GM12878 (cell line): ENCODE results near the gene TACR1. TPM values are rescaled to one million over a fixed set of nuclear protein-coding genes. Genes with fewer than 3 reads are reported as not detected.

ENCODE experiments used
- ATAC-seq: fragments of 200-7000 bp; cut with Tn5 transposase; 3 replicates; pipeline ENCODE4 v1.9.1; 2020; ENCODE audit warnings: mild to moderate bottlenecking, moderate library complexity
- BruUV-seq: library from RNA; stranded (reverse); fragments of 400-500 nt; replicated peaks from 2 replicates; lab custom pipeline; 2021; lab: Mats Ljungman, UMichigan
- CTCF ChIA-PET: fragments of 300-600 bp; sonication (Branson Sonifier 250); formaldehyde crosslinking; extraction: SDS; loops from one replicate; lab custom pipeline; 2021; ENCODE audit warnings: inconsistent platforms; lab: Yijun Ruan, JAX
- POLR2A ChIA-PET: fragments of 350-600 bp; formaldehyde crosslinking; extraction: SDS; loops from one replicate; lab custom pipeline; 2021; ENCODE audit warnings: inconsistent platforms; lab: Charles Lee
- RAD21 ChIA-PET: fragments of 300-600 bp; sonication (Branson Sonifier 250); formaldehyde crosslinking; loops from one replicate; lab custom pipeline; 2023; ENCODE audit warnings: antibody characterized with exemption; ENCODE audit not compliant: unreplicated experiment; lab: Charles Lee
- SMC1A ChIA-PET: fragments of 300-600 bp; sonication (Branson Sonifier 250); formaldehyde crosslinking; loops from one replicate; lab custom pipeline; 2023; ENCODE audit not compliant: unreplicated experiment, uncharacterized antibody; lab: Charles Lee
- DNase-seq: peaks from one replicate; pipeline ENCODE4 v3.0.0-alpha.2; 2011; ENCODE audit warnings: low read depth, low spot score
- FAIRE-seq: peaks from 3 replicates; lab custom pipeline; 2011; peaks lifted over from hg19 to GRCh38; lab: Jason Lieb, UNC
- H2AFZ ChIP-seq: 2 replicates; pipeline ENCODE4 v1.6.0; 2011; ENCODE audit warnings: low read depth, low read length, control low read depth; ENCODE audit not compliant: control insufficient read depth
- H3K27ac ChIP-seq: 2 replicates; pipeline ENCODE4 v1.5.1; 2011; ENCODE audit warnings: control low read depth; ENCODE audit not compliant: control insufficient read depth, insufficient read depth
- H3K27me3 ChIP-seq, 2 experiments: replicated peaks in 1 of 2; 2 replicates each; pipeline versions ENCODE4 v1.6.0 to v1.6.1; 2011; ENCODE audit warnings: low read length in 1 of 2; ENCODE audit not compliant: control insufficient read depth in 2 of 2, insufficient read depth in 2 of 2
- H3K36me3 ChIP-seq, 2 experiments: 2 replicates each; pipeline ENCODE4 v1.5.1; 2011; ENCODE audit warnings: low read length in 1 of 2; ENCODE audit not compliant: control insufficient read depth in 2 of 2, insufficient read depth in 2 of 2
- H3K4me1 ChIP-seq: 2 replicates; pipeline ENCODE4 v1.6.1; 2011; ENCODE audit warnings: mild to moderate bottlenecking, low read length, moderate library complexity, mixed read lengths; ENCODE audit not compliant: control insufficient read depth, insufficient read depth
- H3K4me2 ChIP-seq: 2 replicates; pipeline ENCODE4 v1.6.0; 2011; ENCODE audit warnings: control low read depth; ENCODE audit not compliant: control insufficient read depth, insufficient read depth
- H3K4me3 ChIP-seq: fragments of 200-600 bp; sonication (generic); 2 replicates; pipeline ENCODE4 v1.5.1; 2016
- H3K79me2 ChIP-seq: 2 replicates; pipeline ENCODE4 v1.6.0; 2011; ENCODE audit warnings: low read length; ENCODE audit not compliant: control insufficient read depth, insufficient read depth
- H3K9ac ChIP-seq: 2 replicates; pipeline ENCODE4 v1.8.0; 2011; ENCODE audit warnings: low read length, control low read depth, mixed read lengths; ENCODE audit not compliant: control insufficient read depth, insufficient read depth
- H3K9me3 ChIP-seq: replicated peaks from 3 replicates; pipeline ENCODE4 v1.5.1; 2011; ENCODE audit warnings: mild to moderate bottlenecking, low read length; ENCODE audit not compliant: control insufficient read depth, insufficient read depth
- H4K20me1 ChIP-seq: 2 replicates; pipeline ENCODE4 v1.6.0; 2011; ENCODE audit not compliant: control insufficient read depth, insufficient read depth
- RUNX3 ChIP-seq: IDR thresholded peaks from 2 replicates; pipeline ENCODE4 v1.6.1; 2012; ENCODE audit warnings: low read length, inconsistent platforms
- TCF12 ChIP-seq: IDR thresholded peaks from 2 replicates; pipeline ENCODE4 v1.6.1; 2011; ENCODE audit warnings: low read depth, mild to moderate bottlenecking, low read length
- TCF3 ChIP-seq: IDR thresholded peaks from 2 replicates; pipeline ENCODE4 v1.6.1; 2012; ENCODE audit warnings: low read depth, mild to moderate bottlenecking, low read length, borderline replicate concordance; ENCODE audit not compliant: insufficient read depth
- ZBTB11 ChIP-seq: fragments of 450-650 bp; formaldehyde crosslinking; IDR thresholded peaks from 2 replicates; pipeline ENCODE4 v1.5.0; 2022; ENCODE audit warnings: mild to moderate bottlenecking, missing genetic modification characterization
- WGBS: methylation state at CpG from one replicate; pipeline ENCODE4 v1.1.6; 2016; ENCODE audit warnings: low lambda C conversion rate; ENCODE audit not compliant: insufficient replicate concordance, insufficient coverage; ENCODE audit errors: missing lambda C conversion rate; 5-methylcytosine and 5-hydroxymethylcytosine counted together
- in situ Hi-C: fragments of 300-500 bp; cut with MboI; formaldehyde crosslinking; loops from 9 replicates; pipeline ENCODE4 v1.14.3; 2018; ENCODE audit warnings: mixed read lengths
- intact Hi-C: fragments of 100-400 bp; cut with micrococcal nuclease; formaldehyde crosslinking; loops from one replicate; pipeline ENCODE4 v1.14.2; 2022; ENCODE audit not compliant: unreplicated experiment
- polyA plus RNA-seq, 11 experiments: library from polyadenylated mRNA; depleted of rRNA in 4 of 11; unstranded in 6 of 11; stranded (reverse) in 5 of 11; fragments of >200 nt; fragmentation: Nextera tagmentation in 4 of 11; fragmentation: Illumina TruSeq in 1 of 11; extraction: Ambion mirVana in 4 of 11; extraction: Trizol in 1 of 11; gene quantifications; 1 replicate in 1 of 11; 2 replicates in 10 of 11; pipeline versions ENCODE4 v1.2.1 to v1.2.3, GENCODE V29; 2011 to 2016; ENCODE audit warnings: inconsistent platforms in 2 of 11, missing spikeins in 2 of 11, low read depth in 1 of 11
- total RNA-seq, 4 experiments: library from RNA; depleted of rRNA in 3 of 4; stranded (reverse); fragments of >200 nt in 3 of 4; fragmentation: Illumina TruSeq in 1 of 4; extraction: Trizol in 1 of 4; gene quantifications; 2 replicates each; pipeline versions ENCODE4 v1.2.1 to v1.2.3, GENCODE V29; 2013 to 2021

Gene TACR1
- total and polyA plus RNA-seq, 10 of the 15 experiments (the other 5 are each of a cell fraction or from before 2014, with no cell fraction given): 0.04 to 1.4 (median 0.15) TPM

- POLR2A ChIA-PET: no interaction called here
- Histone ChIP-seq H3K9me3 (no peaks in the 10 kb centered on the region), H3K36me3 (no peaks in the 10 kb centered on the region), H4K20me1 (no peaks in the 10 kb centered on the region), H3K4me1 (no peaks in the 10 kb centered on the region), H3K27ac (no peak overlapping the region), H3K4me3 (no peak overlapping the region)
- SMC1A ChIA-PET: interaction anchor here (0.6 to 1.4 kb wide), 3 partner anchors 19 to 334 kb away, joined by 4 to 5 read pairs (median 4); no protein-coding TSS in a partner anchor
- 97% methylated on average over 1 of the region's 1 CpG for WGBS
- no peak for FAIRE-seq
- CTCF ChIA-PET: interaction anchor here (1.2 kb wide), 2 partner anchors 43 to 586 kb away, joined by 3 to 4 read pairs; no protein-coding TSS in a partner anchor
- in situ Hi-C loops (no loop called here), intact Hi-C loops (no loop called here)
- TF ChIP-seq RUNX3: no peak
- no peak for TF ChIP-seq ZBTB11
- no peak for TF ChIP-seq TCF12
- TF ChIP-seq TCF3: no peak
- TF ChIP-seq, all 136 proteins: peak for 0
- Histone ChIP-seq H3K79me2 (no peaks in the 10 kb centered on the region), H3K27me3 (no peaks in the 10 kb centered on the region), H2AFZ (no peak overlapping the region), H3K4me2 (no peak overlapping the region), H3K9ac (no peak overlapping the region)
- RAD21 ChIA-PET: interaction anchor here (1.0 kb wide), 1 partner anchor 9 kb away, joined by 3 read pairs; no protein-coding TSS in a partner anchor
- DNase-seq (no peak), ATAC-seq (no peak)
- BruUV-seq: no TSS peak
Measured at GRCh38 chr2:75022516-75022915, 176.8 kb downstream of the TACR1 start.
